Measurements from ENCODE around the gene ACVR1C. TPM values are rescaled to one million over a fixed set of nuclear protein-coding genes. Genes with fewer than 3 reads are reported as not detected.

The ACVR1C gene
- total RNA-seq, 1 experiment from 2014 or later: 1.2 TPM

- TF ChIP-seq, protein P1, sequence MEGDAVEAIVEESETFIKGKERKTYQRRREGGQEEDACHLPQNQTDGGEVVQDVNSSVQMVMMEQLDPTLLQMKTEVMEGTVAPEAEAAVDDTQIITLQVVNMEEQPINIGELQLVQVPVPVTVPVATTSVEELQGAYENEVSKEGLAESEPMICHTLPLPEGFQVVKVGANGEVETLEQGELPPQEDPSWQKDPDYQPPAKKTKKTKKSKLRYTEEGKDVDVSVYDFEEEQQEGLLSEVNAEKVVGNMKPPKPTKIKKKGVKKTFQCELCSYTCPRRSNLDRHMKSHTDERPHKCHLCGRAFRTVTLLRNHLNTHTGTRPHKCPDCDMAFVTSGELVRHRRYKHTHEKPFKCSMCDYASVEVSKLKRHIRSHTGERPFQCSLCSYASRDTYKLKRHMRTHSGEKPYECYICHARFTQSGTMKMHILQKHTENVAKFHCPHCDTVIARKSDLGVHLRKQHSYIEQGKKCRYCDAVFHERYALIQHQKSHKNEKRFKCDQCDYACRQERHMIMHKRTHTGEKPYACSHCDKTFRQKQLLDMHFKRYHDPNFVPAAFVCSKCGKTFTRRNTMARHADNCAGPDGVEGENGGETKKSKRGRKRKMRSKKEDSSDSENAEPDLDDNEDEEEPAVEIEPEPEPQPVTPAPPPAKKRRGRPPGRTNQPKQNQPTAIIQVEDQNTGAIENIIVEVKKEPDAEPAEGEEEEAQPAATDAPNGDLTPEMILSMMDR (IDR thresholded peaks at IDR 0.05 in 2 of 3, conservative IDR thresholded peaks at IDR 0.05 in 1 of 3; ENCODE audit: borderline replicate concordance in 1 of 3, insufficient read depth in 1 of 3, low read depth in 2 of 3, low read length in 2 of 3): no peak
- TF ChIP-seq POLR2AphosphoS5 (IDR thresholded peaks at IDR 0.05; ENCODE audit: low read depth, low read length): no peak
- TF ChIP-seq POLR2A (IDR thresholded peaks at IDR 0.05; ENCODE audit: borderline replicate concordance, extremely low read depth, insufficient read depth, insufficient read length): no peak
- TF ChIP-seq REST (IDR thresholded peaks at IDR 0.05; ENCODE audit: low read depth): no peak
- H3K4me3 ChIP-seq (replicated peaks in 1 of 2; ENCODE audit: low read depth in 1 of 2, low read length in 2 of 2): no peak overlapping the region
- ChIA-PET POLR2A (no interaction called here), RAD21 (ENCODE audit: low non-redundant PET in 1 of 2, low total read pairs in 2 of 2, uncharacterized antibody in 2 of 2, unreplicated experiment in 2 of 2) (no interaction called here), CTCF (no interaction called here)
- no peak for ATAC-seq
- no peaks in the 10 kb centered on the region for H3K27me3 ChIP-seq (ENCODE audit: insufficient read depth, low read length)
- no peaks in the 10 kb centered on the region for H3K36me3 ChIP-seq (ENCODE audit: control insufficient read depth in 1 of 2, insufficient read depth in 2 of 2, low read length in 2 of 2)
- no peaks in the 10 kb centered on the region for H3K9me3 ChIP-seq (ENCODE audit: control insufficient read depth in 1 of 2, insufficient read depth in 1 of 2, low read depth in 1 of 2, low read length in 2 of 2)
- no peaks in the 10 kb centered on the region for H3K4me1 ChIP-seq (ENCODE audit: control insufficient read depth in 1 of 2, insufficient read depth in 2 of 2, low read length in 2 of 2)
- intact Hi-C loops (cut with micrococcal nuclease): no loop called here
- H3K9ac ChIP-seq (ENCODE audit: low read length): no peak overlapping the region
- BruUV-seq (replicated peaks): no TSS peak
- H3K9me2 ChIP-seq (ENCODE audit: insufficient read depth): no peaks in the 10 kb centered on the region
- no peak overlapping the region for H2AFZ ChIP-seq (ENCODE audit: low read depth, low read length, poor library complexity, severe bottlenecking)
- H4K20me1 ChIP-seq (ENCODE audit: insufficient read depth): no peaks in the 10 kb centered on the region
- no peak overlapping the region for H3K27ac ChIP-seq (ENCODE audit: low read depth, low read length)
- DNase-seq (ENCODE audit: low read depth, low spot score): no peak
- no peak overlapping the region for H3K4me2 ChIP-seq (ENCODE audit: low read length)
- no peaks in the 10 kb centered on the region for H3K79me2 ChIP-seq (ENCODE audit: insufficient read depth, low read length)
Observed at GRCh38 chr2:157565550-157565949, 63.1 kb downstream of the ACVR1C start.
